Esophagus squamous epithelium (tissue), 4 donors: ENCODE data around the gene BZW2.

Source experiments
- POLR2A ChIP-seq, 4 donors: fragments of 450-650 bp; IDR thresholded peaks; one replicate each; pipeline ENCODE4 v1.6.1; 2017; ENCODE audit warnings: antibody characterized with exemption in 4 of 4, mild to moderate bottlenecking in 4 of 4, moderate library complexity in 3 of 4
- TF ChIP-seq, protein P1 (sequence below), 6 experiments: fragments of 450-650 bp in 4 of 6; fragments of 200-600 bp in 2 of 6; sonication (generic) in 2 of 6; IDR thresholded peaks; one replicate each; pipeline ENCODE4 v1.5.1; 2016 to 2019; ENCODE audit warnings: antibody characterized with exemption in 6 of 6, mild to moderate bottlenecking in 4 of 6, moderate library complexity in 4 of 6

DNA sequence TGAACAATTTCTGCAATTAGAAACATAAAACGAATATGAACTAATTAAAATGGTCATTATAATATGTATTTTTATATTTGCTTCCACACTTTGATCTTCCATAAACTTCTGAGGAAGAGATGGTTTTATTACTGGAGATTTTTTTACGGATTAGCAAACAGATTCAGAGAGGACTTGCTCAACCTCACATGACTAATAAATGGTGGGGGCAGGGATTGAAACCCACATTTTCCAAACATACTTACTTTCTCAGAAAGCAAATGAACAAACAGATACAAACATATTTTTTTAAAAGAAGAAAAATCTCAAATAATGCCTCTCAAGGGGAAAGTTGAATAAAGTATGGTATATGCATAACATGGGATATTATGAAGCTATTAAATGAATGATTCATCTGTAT lies 18.7 kb upstream of the BZW2 start:
- TF ChIP-seq POLR2A (IDR thresholded peaks at IDR 0.05): no peak
- TF ChIP-seq, protein P1, sequence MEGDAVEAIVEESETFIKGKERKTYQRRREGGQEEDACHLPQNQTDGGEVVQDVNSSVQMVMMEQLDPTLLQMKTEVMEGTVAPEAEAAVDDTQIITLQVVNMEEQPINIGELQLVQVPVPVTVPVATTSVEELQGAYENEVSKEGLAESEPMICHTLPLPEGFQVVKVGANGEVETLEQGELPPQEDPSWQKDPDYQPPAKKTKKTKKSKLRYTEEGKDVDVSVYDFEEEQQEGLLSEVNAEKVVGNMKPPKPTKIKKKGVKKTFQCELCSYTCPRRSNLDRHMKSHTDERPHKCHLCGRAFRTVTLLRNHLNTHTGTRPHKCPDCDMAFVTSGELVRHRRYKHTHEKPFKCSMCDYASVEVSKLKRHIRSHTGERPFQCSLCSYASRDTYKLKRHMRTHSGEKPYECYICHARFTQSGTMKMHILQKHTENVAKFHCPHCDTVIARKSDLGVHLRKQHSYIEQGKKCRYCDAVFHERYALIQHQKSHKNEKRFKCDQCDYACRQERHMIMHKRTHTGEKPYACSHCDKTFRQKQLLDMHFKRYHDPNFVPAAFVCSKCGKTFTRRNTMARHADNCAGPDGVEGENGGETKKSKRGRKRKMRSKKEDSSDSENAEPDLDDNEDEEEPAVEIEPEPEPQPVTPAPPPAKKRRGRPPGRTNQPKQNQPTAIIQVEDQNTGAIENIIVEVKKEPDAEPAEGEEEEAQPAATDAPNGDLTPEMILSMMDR (IDR thresholded peaks at IDR 0.05): no peak
